Activated CD4-positive, alpha-beta memory T cell treated with anti-CD3 and anti-CD28 coated beads for 36 hours (primary cell): ENCODE results near the gene GZF1. TPM values are rescaled to one million over a fixed set of nuclear protein-coding genes. Genes with fewer than 3 reads are reported as not detected.

Experiments used
- CTCF ChIA-PET: fragments of 350-600 bp; sonication (Branson Sonifier 250); formaldehyde crosslinking; loops from one replicate; lab custom pipeline; 2021; ENCODE audit warnings: antibody characterized with exemption, inconsistent platforms; lab: Charles Lee
- POLR2A ChIA-PET: fragments of 350-600 bp; sonication (Branson Sonifier 250); formaldehyde crosslinking; loops from one replicate; lab custom pipeline; 2021; ENCODE audit warnings: antibody characterized with exemption; lab: Charles Lee
- DNase-seq: peaks from one replicate; pipeline ENCODE4 v3.0.0-alpha.2; 2020
- H3K27ac Mint-ChIP-seq: one replicate; pipeline ENCODE4 v1.8.0; 2021; ENCODE audit warnings: mixed read lengths
- H3K27me3 Mint-ChIP-seq: one replicate; pipeline ENCODE4 v1.8.0; 2021; ENCODE audit warnings: mixed read lengths
- H3K36me3 Mint-ChIP-seq: one replicate; pipeline ENCODE4 v1.8.0; 2021; ENCODE audit warnings: mixed read lengths
- H3K4me1 Mint-ChIP-seq: one replicate; pipeline ENCODE4 v1.8.0; 2021; ENCODE audit warnings: low read depth, mixed read lengths
- H3K4me3 Mint-ChIP-seq: one replicate; pipeline ENCODE4 v1.8.0; 2021; ENCODE audit warnings: mild to moderate bottlenecking, mixed read lengths
- H3K9me3 Mint-ChIP-seq: one replicate; pipeline ENCODE4 v1.8.0; 2021; ENCODE audit warnings: mixed read lengths
- intact Hi-C: fragments of 100-400 bp; cut with micrococcal nuclease; formaldehyde crosslinking; loops from one replicate; pipeline ENCODE4 v1.15.1; 2023
- total RNA-seq, 2 experiments: library from RNA; stranded (reverse); gene quantifications; one replicate each; pipeline ENCODE4 v1.2.3, GENCODE V29; 2021

The GZF1 gene
- total RNA-seq, 2 experiments from 2014 or later = 6.6 to 7.5 TPM

GRCh38 chr20:23412026-23412425 is 50.0 kb downstream of the GZF1 start:
- H3K27me3 Mint-ChIP-seq = no peaks in the 10 kb centered on the region
- H3K4me3 Mint-ChIP-seq = no peak overlapping the region
- intact Hi-C loops = no loop called here
- ChIA-PET POLR2A (no interaction called here), CTCF (no interaction called here)
- H3K9me3 Mint-ChIP-seq = no peaks in the 10 kb centered on the region
- no peak overlapping the region for H3K27ac Mint-ChIP-seq
- no peak for DNase-seq
- H3K36me3 Mint-ChIP-seq = peaks cover 1% of the 10 kb centered on the region
- peaks cover 33% of the 10 kb centered on the region for H3K4me1 Mint-ChIP-seq

GRCh38 chr20:23413862-23414422 is 52.0 kb downstream of the GZF1 start:
- Mint-ChIP-seq H3K4me3 (no peak overlapping the region), H3K27me3 (no peaks in the 10 kb centered on the region), H3K9me3 (no peaks in the 10 kb centered on the region), H3K4me1 (peaks cover 23% of the 10 kb centered on the region), H3K36me3 (peaks cover 1% of the 10 kb centered on the region), H3K27ac (no peak overlapping the region)
- no peak for DNase-seq
- CTCF ChIA-PET = no interaction called here
- intact Hi-C loops = no loop called here
- POLR2A ChIA-PET = no interaction called here

- H3K4me3 Mint-ChIP-seq = no peak overlapping the region
- no peak for DNase-seq
- no peaks in the 10 kb centered on the region for H3K9me3 Mint-ChIP-seq
- ChIA-PET POLR2A (no interaction called here), CTCF (no interaction called here)
- no peak overlapping the region for H3K27ac Mint-ChIP-seq
- intact Hi-C loops = no loop called here
- H3K27me3 Mint-ChIP-seq = no peaks in the 10 kb centered on the region
- H3K4me1 Mint-ChIP-seq = peaks cover 30% of the 10 kb centered on the region
- peaks cover 1% of the 10 kb centered on the region for H3K36me3 Mint-ChIP-seq
These were observed 52.7 kb downstream of the GZF1 start for GRCh38 chr20:23414526-23415188.

- Mint-ChIP-seq H3K27ac (no peak overlapping the region), H3K36me3 (peaks cover 1% of the 10 kb centered on the region), H3K4me1 (peaks cover 36% of the 10 kb centered on the region), H3K4me3 (no peak overlapping the region), H3K9me3 (no peaks in the 10 kb centered on the region), H3K27me3 (no peaks in the 10 kb centered on the region)
- DNase-seq = no peak
- ChIA-PET POLR2A (interaction anchor here (0.6 kb wide), 1 partner anchor 13 kb away, joined by 3 read pairs; no protein-coding TSS in a partner anchor), CTCF (interaction anchor here (0.6 kb wide), 1 partner anchor 53 kb away, joined by 3 read pairs; no protein-coding TSS in a partner anchor)
- intact Hi-C loops = no loop called here
These were observed 53.6 kb downstream of the GZF1 start for GRCh38 chr20:23415555-23415954.

- H3K27ac Mint-ChIP-seq = no peak overlapping the region
- no peaks in the 10 kb centered on the region for H3K27me3 Mint-ChIP-seq
- CTCF ChIA-PET = interaction anchor here (0.6 kb wide), 1 partner anchor 53 kb away, joined by 3 read pairs; no protein-coding TSS in a partner anchor
- H3K4me3 Mint-ChIP-seq = no peak overlapping the region
- H3K36me3 Mint-ChIP-seq = peaks cover 1% of the 10 kb centered on the region
- H3K4me1 Mint-ChIP-seq = peaks cover 36% of the 10 kb centered on the region
- intact Hi-C loops = no loop called here
- DNase-seq = no peak
- H3K9me3 Mint-ChIP-seq = no peaks in the 10 kb centered on the region
- POLR2A ChIA-PET = interaction anchor here (0.6 kb wide), 1 partner anchor 14 kb away, joined by 3 read pairs; no protein-coding TSS in a partner anchor
These were observed 54.1 kb downstream of the GZF1 start for GRCh38 chr20:23415959-23416583.

- no peak overlapping the region for H3K4me3 Mint-ChIP-seq
- no peaks in the 10 kb centered on the region for H3K36me3 Mint-ChIP-seq
- no peak for DNase-seq
- intact Hi-C loops = no loop called here
- H3K4me1 Mint-ChIP-seq = peaks cover 38% of the 10 kb centered on the region
- H3K27ac Mint-ChIP-seq = no peak overlapping the region
- no peaks in the 10 kb centered on the region for H3K9me3 Mint-ChIP-seq
- ChIA-PET POLR2A (interaction anchor here (2.5 kb wide), 1 partner anchor 68 kb away, joined by 10 read pairs; the partner anchor contains the start of gene NXT1), CTCF (interaction anchor here (0.9 to 2.2 kb wide), 3 partner anchors 18 to 68 kb away, joined by 3 to 11 read pairs (median 5); no protein-coding TSS in a partner anchor)
- H3K27me3 Mint-ChIP-seq = no peaks in the 10 kb centered on the region
These were observed 55.9 kb downstream of the GZF1 start for GRCh38 chr20:23417861-23418260.

- ChIA-PET CTCF (interaction anchor here (1.2 to 3.1 kb wide), 4 partner anchors 19 to 70 kb away, joined by 3 to 32 read pairs (median 10); partner anchors contain the start of gene NXT1), POLR2A (interaction anchor here (1.1 to 2.8 kb wide), 3 partner anchors 20 to 78 kb away, joined by 4 to 28 read pairs (median 5); partner anchors contain the start of gene NXT1)
- H3K9me3 Mint-ChIP-seq = no peaks in the 10 kb centered on the region
- H3K27me3 Mint-ChIP-seq = peaks cover 2% of the 10 kb centered on the region
- H3K27ac Mint-ChIP-seq = peak overlapping the region; percentile 73
- peaks cover 33% of the 10 kb centered on the region for H3K4me1 Mint-ChIP-seq
- DNase-seq = no peak
- intact Hi-C loops = no loop called here
- H3K4me3 Mint-ChIP-seq = peak overlapping the region; percentile 80
- no peaks in the 10 kb centered on the region for H3K36me3 Mint-ChIP-seq
These were observed 57.6 kb downstream of the GZF1 start for GRCh38 chr20:23419657-23419994.

- POLR2A ChIA-PET = interaction anchor here (0.8 to 2.8 kb wide), 5 partner anchors 11 to 77 kb away, joined by 3 to 28 read pairs (median 5); partner anchors contain the start of gene NXT1
- Mint-ChIP-seq H3K4me1 (peaks cover 33% of the 10 kb centered on the region), H3K27me3 (peaks cover 7% of the 10 kb centered on the region), H3K4me3 (peak overlapping the region; percentile 80), H3K27ac (peak overlapping the region; percentile 73), H3K36me3 (no peaks in the 10 kb centered on the region), H3K9me3 (no peaks in the 10 kb centered on the region)
- CTCF ChIA-PET = interaction anchor here (0.8 to 3.1 kb wide), 8 partner anchors 20 to 162 kb away, joined by 3 to 32 read pairs (median 5); partner anchors contain the start of gene NXT1
- DNase-seq = peak; percentile 63
- intact Hi-C loops = loop anchor here (1.0 to 10.0 kb wide), 7 partner anchors 20 to 275 kb away; partner anchors contain the start of genes CST8, GZF1 and NXT1
These were observed 58.3 kb downstream of the GZF1 start for GRCh38 chr20:23419995-23420901.

GRCh38 chr20:23420943-23421931 is 59.3 kb downstream of the GZF1 start, which contains the start of gene NAPB:
TSS of gene NAPB (minus strand) at chr20:23421488. CDS start at chr20:23421402, 86 bp downstream.
- Mint-ChIP-seq H3K4me3 (peak within 1 kb of the TSS; percentile 80), H3K27me3 (peaks cover 7% of the 10 kb centered on the region), H3K36me3 (no peaks in the 10 kb centered on the region), H3K27ac (peak within 1 kb of the TSS; percentile 73), H3K4me1 (peaks cover 26% of the 10 kb centered on the region), H3K9me3 (no peaks in the 10 kb centered on the region)
- CTCF ChIA-PET = interaction anchor here (0.6 to 3.1 kb wide), 18 partner anchors 12 to 729 kb away, joined by 3 to 32 read pairs (median 3); partner anchors contain the start of genes GZF1 and NXT1
- POLR2A ChIA-PET = interaction anchor here (1.1 to 2.8 kb wide), 4 partner anchors 21 to 71 kb away, joined by 4 to 28 read pairs (median 6); partner anchors contain the start of gene NXT1
- DNase-seq = peak; percentile 95
- intact Hi-C loops = loop anchor here (1.0 to 10.0 kb wide), 7 partner anchors 21 to 276 kb away; partner anchors contain the start of genes CST8, GZF1 and NXT1
